Esophagus muscularis mucosa (tissue), 4 donors: ENCODE measurements around the gene RSU1. TPM values are rescaled to one million over a fixed set of nuclear protein-coding genes. Genes with fewer than 3 reads are reported as not detected.

Experiments used
- DNase-seq: peaks from one replicate; pipeline ENCODE4 v3.0.0-alpha.2; 2017; ENCODE audit errors: extremely low spot score
- H3K27ac ChIP-seq, 4 donors: fragments of 200-600 bp; sonication (generic); replicated peaks in 1 of 4; 1 replicate in 3 of 4; 2 replicates in 1 of 4; pipeline ENCODE4 v1.5.1; 2016 to 2019; ENCODE audit warnings: mild to moderate bottlenecking in 1 of 4
- H3K27me3 ChIP-seq, 4 donors: fragments of 200-600 bp; sonication (generic); one replicate each; pipeline versions ENCODE4 v1.5.1 to v1.6.0; 2016 to 2019
- H3K36me3 ChIP-seq, 4 donors: fragments of 200-600 bp; sonication (generic); one replicate each; pipeline ENCODE4 v1.5.1; 2016 to 2019
- H3K4me1 ChIP-seq, 4 donors: fragments of 200-600 bp; sonication (generic); one replicate each; pipeline ENCODE4 v1.5.1; 2016 to 2019
- H3K4me3 ChIP-seq, 4 donors: fragments of 200-600 bp; sonication (generic); 1 replicate in 2 of 4; 2 replicates in 2 of 4; pipeline ENCODE4 v1.5.1; 2016 to 2019; ENCODE audit warnings: mild to moderate bottlenecking in 4 of 4, moderate library complexity in 1 of 4
- H3K9me3 ChIP-seq, 4 donors: fragments of 200-600 bp; sonication (generic); 1 replicate in 3 of 4; 2 replicates in 1 of 4; pipeline ENCODE4 v1.5.1; 2016 to 2019
- EP300 ChIP-seq: sonication (generic); formaldehyde crosslinking; IDR thresholded peaks from one replicate; pipeline ENCODE4 v1.6.1; 2017; ENCODE audit warnings: antibody characterized with exemption
- POLR2A ChIP-seq: fragments of 450-650 bp; IDR thresholded peaks from one replicate; pipeline ENCODE4 v1.6.1; 2017; ENCODE audit warnings: antibody characterized with exemption, moderate library complexity, mild to moderate bottlenecking, low read depth
- POLR2AphosphoS5 ChIP-seq, 2 donors: sonication (generic); formaldehyde crosslinking; IDR thresholded peaks; one replicate each; pipeline ENCODE4 v1.6.1; 2017; ENCODE audit warnings: antibody characterized with exemption in 2 of 2
- whole genome bisulfite sequencing: methylation state at CpG from one replicate; pipeline ENCODE4 v1.1.5; 2018; 5-methylcytosine and 5-hydroxymethylcytosine counted together
- intact Hi-C: fragments of 100-400 bp; cut with DNase I; formaldehyde crosslinking; loops from one replicate; pipeline ENCODE4 v1.15.1; 2023
- total RNA-seq, 4 donors: library from RNA; depleted of rRNA; stranded (reverse); fragments of >200 nt; gene quantifications; one replicate each; pipeline versions ENCODE4 v1.1.0 to v1.2.1, GENCODE V29; 2016
- TF ChIP-seq, protein P1 (sequence below), 3 experiments: fragments of 200-600 bp in 2 of 3; fragments of 450-650 bp in 1 of 3; sonication (generic) in 2 of 3; IDR thresholded peaks; one replicate each; pipeline ENCODE4 v1.5.1; 2017 to 2019; ENCODE audit warnings: antibody characterized with exemption in 3 of 3, mild to moderate bottlenecking in 2 of 3, moderate library complexity in 1 of 3

Gene RSU1
- total RNA-seq, 4 donors from 2014 or later, result 56.9 to 146 (median 90.7) TPM

GRCh38 chr10:16583382-16583781 is 233.8 kb downstream of the RSU1 start:
- intact Hi-C loops, result no loop called here
- Histone ChIP-seq H3K4me3 (no peak overlapping the region), H3K27me3 (peaks cover 0 to 4% (median 0%) of the 10 kb centered on the region in 4 donors), H3K36me3 (no peaks in the 10 kb centered on the region), H3K4me1 (no peaks in the 10 kb centered on the region), H3K27ac (no peak overlapping the region), H3K9me3 (no peaks in the 10 kb centered on the region)
- WGBS, result 72% methylated on average over 8 of the region's 10 CpGs
- no peak for TF ChIP-seq POLR2A
- no peak for TF ChIP-seq EP300
- no peak for TF ChIP-seq POLR2AphosphoS5 (IDR thresholded peaks at IDR 0.05)
- TF ChIP-seq, protein P1, sequence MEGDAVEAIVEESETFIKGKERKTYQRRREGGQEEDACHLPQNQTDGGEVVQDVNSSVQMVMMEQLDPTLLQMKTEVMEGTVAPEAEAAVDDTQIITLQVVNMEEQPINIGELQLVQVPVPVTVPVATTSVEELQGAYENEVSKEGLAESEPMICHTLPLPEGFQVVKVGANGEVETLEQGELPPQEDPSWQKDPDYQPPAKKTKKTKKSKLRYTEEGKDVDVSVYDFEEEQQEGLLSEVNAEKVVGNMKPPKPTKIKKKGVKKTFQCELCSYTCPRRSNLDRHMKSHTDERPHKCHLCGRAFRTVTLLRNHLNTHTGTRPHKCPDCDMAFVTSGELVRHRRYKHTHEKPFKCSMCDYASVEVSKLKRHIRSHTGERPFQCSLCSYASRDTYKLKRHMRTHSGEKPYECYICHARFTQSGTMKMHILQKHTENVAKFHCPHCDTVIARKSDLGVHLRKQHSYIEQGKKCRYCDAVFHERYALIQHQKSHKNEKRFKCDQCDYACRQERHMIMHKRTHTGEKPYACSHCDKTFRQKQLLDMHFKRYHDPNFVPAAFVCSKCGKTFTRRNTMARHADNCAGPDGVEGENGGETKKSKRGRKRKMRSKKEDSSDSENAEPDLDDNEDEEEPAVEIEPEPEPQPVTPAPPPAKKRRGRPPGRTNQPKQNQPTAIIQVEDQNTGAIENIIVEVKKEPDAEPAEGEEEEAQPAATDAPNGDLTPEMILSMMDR (IDR thresholded peaks at IDR 0.05), result no peak
- no peak for DNase-seq

DNA sequence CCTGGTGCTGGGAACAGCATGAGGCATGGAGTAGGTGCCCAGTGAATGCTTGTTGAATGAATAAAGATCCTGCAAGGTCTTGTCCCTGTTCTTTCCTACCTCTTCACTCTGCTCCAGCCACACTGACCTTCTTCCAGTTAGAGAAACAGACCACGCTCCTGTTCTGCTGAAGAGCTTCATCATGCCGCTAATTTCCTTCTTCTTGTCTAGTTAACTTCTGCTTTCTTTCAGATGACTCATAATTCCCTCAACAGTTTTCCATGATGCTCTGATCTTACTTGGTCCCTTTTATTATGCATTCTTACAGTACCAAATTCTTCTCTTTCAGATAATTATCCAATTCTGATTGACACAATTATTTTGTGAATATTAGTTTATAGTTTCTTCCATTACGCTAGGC is 236.0 kb downstream of the RSU1 start:
- 89% methylated on average over 3 of the region's 3 CpGs for WGBS
- Histone ChIP-seq H3K9me3 (peaks cover 0 to 9% (median 0%) of the 10 kb centered on the region in 4 donors), H3K27ac (no peak overlapping the region), H3K4me1 (no peaks in the 10 kb centered on the region), H3K4me3 (no peak overlapping the region), H3K27me3 (peaks cover 0 to 4% (median 0%) of the 10 kb centered on the region in 4 donors), H3K36me3 (no peaks in the 10 kb centered on the region)
- TF ChIP-seq POLR2A (no peak), POLR2AphosphoS5 (IDR thresholded peaks at IDR 0.05) (no peak), EP300 (no peak)
- TF ChIP-seq, protein P1 (IDR thresholded peaks at IDR 0.05), result no peak
- intact Hi-C loops, result no loop called here
- DNase-seq, result no peak

DNA sequence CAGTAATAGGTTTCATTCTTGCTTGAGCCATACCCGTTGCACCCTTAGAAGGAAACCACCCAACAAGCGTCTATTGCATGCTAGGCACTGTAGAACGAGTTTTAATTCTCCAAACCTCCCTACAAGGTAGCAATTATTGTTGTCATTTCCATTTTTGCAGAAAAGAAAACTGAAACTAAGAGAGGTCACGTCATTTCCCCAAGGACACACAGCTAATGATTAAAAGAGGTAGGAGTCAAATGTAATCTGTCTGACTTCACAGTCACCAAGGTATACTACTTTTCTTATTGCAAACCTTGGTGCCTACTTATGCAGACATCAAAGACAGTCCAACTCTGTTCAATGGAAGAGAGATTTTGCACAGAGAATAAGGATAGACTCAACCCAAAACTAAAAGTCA is 246.5 kb downstream of the RSU1 start:
- WGBS, result 83% methylated on average over 4 of the region's 4 CpGs
- no peak for TF ChIP-seq POLR2AphosphoS5 (IDR thresholded peaks at IDR 0.05)
- TF ChIP-seq, protein P1 (IDR thresholded peaks at IDR 0.05), result no peak
- no peak for TF ChIP-seq POLR2A
- no peak for TF ChIP-seq EP300
- peak; percentile 4 for DNase-seq
- H3K36me3 ChIP-seq, result no peaks in the 10 kb centered on the region
- H3K4me1 ChIP-seq, result no peaks in the 10 kb centered on the region
- no peak overlapping the region for H3K27ac ChIP-seq
- H3K27me3 ChIP-seq, result no peaks in the 10 kb centered on the region
- no peak overlapping the region for H3K4me3 ChIP-seq
- intact Hi-C loops, result no loop called here
- no peaks in the 10 kb centered on the region for H3K9me3 ChIP-seq

GRCh38 chr10:16566202-16566805 is 250.9 kb downstream of the RSU1 start:
- Histone ChIP-seq H3K9me3 (no peaks in the 10 kb centered on the region), H3K27ac (no peak overlapping the region), H3K4me1 (no peaks in the 10 kb centered on the region), H3K36me3 (no peaks in the 10 kb centered on the region), H3K27me3 (no peaks in the 10 kb centered on the region), H3K4me3 (no peak overlapping the region)
- 64% methylated on average over 7 of the region's 7 CpGs for WGBS
- no peak for DNase-seq
- TF ChIP-seq POLR2A, result no peak
- TF ChIP-seq POLR2AphosphoS5 (IDR thresholded peaks at IDR 0.05), result no peak
- TF ChIP-seq, protein P1 (IDR thresholded peaks at IDR 0.05), result no peak
- no peak for TF ChIP-seq EP300
- intact Hi-C loops, result no loop called here

GRCh38 chr10:16565604-16566003 is 251.6 kb downstream of the RSU1 start:
- intact Hi-C loops, result no loop called here
- TF ChIP-seq POLR2A (no peak), POLR2AphosphoS5 (IDR thresholded peaks at IDR 0.05) (no peak), EP300 (no peak)
- TF ChIP-seq, protein P1 (IDR thresholded peaks at IDR 0.05), result no peak
- H3K36me3 ChIP-seq, result no peaks in the 10 kb centered on the region
- 52% methylated on average over 3 of the region's 3 CpGs for WGBS
- H3K4me1 ChIP-seq, result no peaks in the 10 kb centered on the region
- no peak for DNase-seq
- H3K27ac ChIP-seq, result no peak overlapping the region
- H3K4me3 ChIP-seq, result no peak overlapping the region
- no peaks in the 10 kb centered on the region for H3K9me3 ChIP-seq
- H3K27me3 ChIP-seq, result no peaks in the 10 kb centered on the region
